Ramos (cell line): ENCODE measurements around the gene ANO4.

Experiments
- in situ Hi-C: fragments of 300-500 bp; cut with MboI; formaldehyde crosslinking; loops from one replicate; pipeline ENCODE4 v1.14.3; 2022; ENCODE audit warnings: low sequenced_read_pairs; ENCODE audit not compliant: unreplicated experiment

Gene ANO4

GRCh38 chr12:100800723-100801122 is 6.1 kb downstream of the ANO4 start:
- in situ Hi-C loops = no loop called here

DNA sequence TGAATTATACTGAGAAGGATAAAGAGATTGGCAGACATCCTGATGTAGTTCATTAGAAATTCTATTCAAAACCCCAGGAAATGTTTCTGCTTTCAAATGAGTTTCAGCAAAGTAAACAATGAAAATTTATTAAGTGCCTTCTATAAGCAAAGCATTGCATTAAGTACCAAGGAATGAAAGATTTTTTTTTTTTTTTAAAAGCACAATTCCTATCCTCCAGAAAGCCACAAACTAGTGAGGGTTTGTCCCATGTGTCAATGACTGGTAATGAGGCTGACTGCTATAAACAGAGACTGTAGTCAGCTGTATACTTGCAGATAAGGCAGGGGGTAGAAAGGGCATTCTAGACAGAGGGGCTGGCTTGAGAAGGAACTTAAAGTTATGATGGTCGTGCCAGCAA is 6.7 kb downstream of the ANO4 start:
- in situ Hi-C loops = no loop called here

- in situ Hi-C loops = no loop called here
These were observed 14.2 kb downstream of the ANO4 start for GRCh38 chr12:100808777-100809176.

GRCh38 chr12:100820314-100820713 is 25.7 kb downstream of the ANO4 start:
- in situ Hi-C loops = no loop called here

DNA sequence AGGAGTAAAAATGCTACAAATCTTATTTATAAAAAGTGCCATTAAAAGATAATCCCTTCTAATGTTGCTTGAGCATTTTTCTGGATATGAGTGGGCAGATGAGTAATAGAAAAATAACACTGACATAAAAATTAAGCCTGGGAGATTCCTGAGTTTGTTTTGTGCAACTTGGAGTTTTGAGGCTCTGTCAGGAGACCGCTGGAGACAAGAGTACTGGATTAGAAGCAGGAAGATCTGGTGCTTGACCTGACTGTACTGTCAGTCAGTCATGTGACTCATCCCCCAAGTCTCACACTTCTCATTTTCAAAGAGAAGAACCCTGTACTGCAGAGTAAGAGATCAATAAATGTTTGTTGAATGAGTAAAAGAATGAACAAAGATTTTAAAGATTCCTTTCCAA is 29.4 kb downstream of the ANO4 start:
- in situ Hi-C loops = no loop called here

GRCh38 chr12:100824476-100824875 is 29.9 kb downstream of the ANO4 start:
- in situ Hi-C loops = no loop called here

DNA sequence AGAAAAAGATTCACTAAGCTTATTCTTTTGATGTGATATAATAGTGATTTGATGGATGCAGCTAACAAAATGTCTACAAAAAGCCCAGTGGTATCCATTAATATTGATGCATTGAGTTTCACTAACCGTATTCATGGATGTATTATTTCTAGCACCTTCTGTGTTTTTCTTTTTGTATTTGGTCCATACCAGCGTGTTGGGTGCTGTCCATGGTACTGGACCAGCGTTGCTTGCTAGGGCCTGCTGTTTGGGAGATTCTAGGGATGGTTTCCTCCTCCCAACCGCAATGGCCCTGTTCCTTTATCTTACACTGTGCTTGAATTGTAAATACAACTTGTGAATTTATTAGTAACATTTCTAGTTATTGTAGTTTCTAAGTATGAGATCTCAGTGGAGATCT is 31.7 kb downstream of the ANO4 start:
- in situ Hi-C loops = no loop called here

GRCh38 chr12:100827901-100828520 is 33.4 kb downstream of the ANO4 start:
- in situ Hi-C loops = no loop called here

DNA sequence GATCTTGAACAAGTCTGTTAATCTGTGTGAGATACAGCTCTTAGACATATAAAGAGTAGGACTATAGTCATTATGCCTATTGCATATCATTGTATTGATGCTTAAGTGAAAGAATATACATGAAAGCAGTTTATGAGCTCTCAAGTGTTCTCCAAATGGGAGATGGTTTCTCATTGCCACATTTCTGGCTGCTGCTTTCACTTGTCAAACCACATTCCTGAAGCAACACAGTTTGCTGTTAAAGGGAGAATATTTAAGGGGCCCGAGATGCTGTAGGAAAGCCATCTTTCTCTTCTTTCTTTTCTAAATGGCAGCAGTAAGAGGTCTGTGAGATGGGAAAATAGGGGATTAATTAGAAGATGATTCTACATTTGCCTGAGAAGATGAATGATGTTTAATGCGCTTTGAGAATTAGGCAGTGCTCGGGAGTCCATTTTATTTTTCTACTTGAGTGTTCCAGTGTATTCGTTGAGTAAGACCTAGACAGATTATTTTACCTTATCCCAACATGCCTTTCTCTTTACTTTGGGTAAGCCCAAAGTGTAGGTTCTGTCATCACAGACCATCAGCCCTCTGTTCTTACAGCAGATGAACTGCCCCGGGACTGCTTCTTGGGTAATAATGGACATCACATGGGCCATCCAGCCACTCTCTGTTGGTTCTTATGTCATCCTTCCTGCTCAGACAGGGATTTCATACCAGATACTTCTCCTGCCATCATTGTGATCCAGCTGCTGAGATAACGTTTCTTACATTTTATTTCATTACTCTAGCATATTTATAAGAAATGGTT is 35.6 kb downstream of the ANO4 start:
- in situ Hi-C loops = no loop called here

GRCh38 chr12:100833282-100833681 is 38.7 kb downstream of the ANO4 start:
- in situ Hi-C loops = no loop called here

GRCh38 chr12:100840748-100841147 is 46.2 kb downstream of the ANO4 start:
- in situ Hi-C loops = no loop called here

GRCh38 chr12:100842156-100842555 is 47.6 kb downstream of the ANO4 start:
- in situ Hi-C loops = no loop called here

DNA sequence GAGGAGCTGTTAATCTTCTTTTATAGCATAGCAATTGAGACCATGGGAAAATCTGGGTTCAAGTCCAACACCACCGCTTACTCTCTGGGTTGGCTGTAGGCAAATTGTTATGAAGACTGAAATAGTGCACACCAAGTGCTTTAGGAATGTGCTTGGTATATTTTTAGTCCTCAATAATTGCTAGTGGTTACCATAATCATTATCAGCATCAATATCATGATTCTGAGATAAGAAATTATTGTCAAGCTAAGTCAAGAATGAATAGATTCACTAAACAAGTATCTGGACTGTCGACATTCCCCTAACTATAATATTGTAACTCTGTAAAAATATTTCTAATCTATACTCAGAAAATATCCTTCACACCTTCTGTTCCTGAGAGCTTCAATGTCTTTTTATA is 48.5 kb downstream of the ANO4 start:
- in situ Hi-C loops = no loop called here

- in situ Hi-C loops = no loop called here
These were observed 50.5 kb downstream of the ANO4 start for GRCh38 chr12:100845095-100845494.

DNA sequence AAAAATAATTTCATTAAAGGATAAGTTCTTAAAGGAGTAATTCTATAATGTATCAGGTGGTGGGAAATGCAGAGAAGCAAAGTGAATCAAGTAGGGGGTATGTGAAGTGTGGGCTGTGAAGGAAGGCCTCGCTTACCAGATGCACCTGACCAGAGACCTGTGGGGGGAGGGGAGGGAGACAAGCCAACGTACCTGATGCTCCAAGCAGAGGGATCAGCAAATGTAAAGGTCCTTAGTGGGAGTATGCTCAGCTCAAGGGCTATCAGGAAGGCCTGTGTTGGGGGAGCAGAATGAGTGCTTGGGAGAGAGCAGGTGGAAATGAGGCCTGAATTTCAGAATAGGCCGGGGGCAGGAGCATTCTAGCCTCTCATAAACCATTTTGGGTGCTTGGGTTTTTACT is 57.1 kb downstream of the ANO4 start:
- in situ Hi-C loops = no loop called here

- in situ Hi-C loops = no loop called here
These were observed 62.8 kb downstream of the ANO4 start for GRCh38 chr12:100857418-100857817.

- in situ Hi-C loops = no loop called here
These were observed 63.4 kb downstream of the ANO4 start for GRCh38 chr12:100857971-100858370.

GRCh38 chr12:100858656-100859055 is 64.1 kb downstream of the ANO4 start:
- in situ Hi-C loops = no loop called here

DNA sequence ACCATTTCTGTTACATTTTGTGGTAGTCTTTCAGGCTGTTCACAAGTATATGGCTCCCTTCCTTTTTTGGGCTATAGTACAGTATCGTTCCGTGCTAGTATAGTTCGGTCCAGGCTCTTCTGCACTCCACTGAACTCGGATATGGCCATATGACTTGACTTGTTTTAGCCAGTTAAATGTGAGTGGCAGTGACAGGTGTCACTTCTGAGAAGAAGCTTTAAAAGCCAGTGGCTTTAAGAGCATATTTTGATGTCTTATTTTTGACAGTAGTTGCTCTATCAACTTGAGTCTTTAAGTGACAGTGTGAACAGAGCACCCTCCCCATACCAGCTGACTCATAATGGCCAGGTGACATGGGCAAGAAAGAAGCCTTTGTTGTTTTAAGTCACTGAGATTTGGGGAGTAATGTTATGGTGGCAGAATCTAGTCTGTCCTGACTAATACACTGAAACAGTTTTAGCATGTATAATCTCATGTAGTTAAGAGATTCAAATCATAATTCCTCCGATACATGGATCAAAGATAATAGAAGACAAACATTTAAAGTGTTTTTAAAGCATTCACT is 64.6 kb downstream of the ANO4 start:
- in situ Hi-C loops = no loop called here

DNA sequence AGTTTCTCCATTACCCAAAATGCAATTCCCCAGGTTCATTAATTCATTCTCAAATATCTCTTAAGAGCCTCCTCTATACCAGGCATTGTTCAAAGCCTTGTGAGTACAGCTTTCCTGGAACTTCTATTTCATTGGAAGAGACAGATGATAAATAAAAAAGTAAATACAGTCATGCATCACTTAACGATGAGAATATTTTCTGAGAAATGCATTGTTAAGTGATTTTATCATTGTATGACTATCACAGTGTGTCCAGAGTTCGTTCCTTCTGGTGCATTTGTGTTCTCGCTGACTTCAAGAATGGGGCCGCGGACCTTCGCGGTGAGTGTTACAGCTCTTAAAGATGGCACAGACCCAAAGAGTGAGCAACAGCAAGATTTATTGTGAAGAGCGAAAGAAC is 66.0 kb downstream of the ANO4 start:
- in situ Hi-C loops = no loop called here

- in situ Hi-C loops = no loop called here
These were observed 68.1 kb downstream of the ANO4 start for GRCh38 chr12:100862676-100863075.

DNA sequence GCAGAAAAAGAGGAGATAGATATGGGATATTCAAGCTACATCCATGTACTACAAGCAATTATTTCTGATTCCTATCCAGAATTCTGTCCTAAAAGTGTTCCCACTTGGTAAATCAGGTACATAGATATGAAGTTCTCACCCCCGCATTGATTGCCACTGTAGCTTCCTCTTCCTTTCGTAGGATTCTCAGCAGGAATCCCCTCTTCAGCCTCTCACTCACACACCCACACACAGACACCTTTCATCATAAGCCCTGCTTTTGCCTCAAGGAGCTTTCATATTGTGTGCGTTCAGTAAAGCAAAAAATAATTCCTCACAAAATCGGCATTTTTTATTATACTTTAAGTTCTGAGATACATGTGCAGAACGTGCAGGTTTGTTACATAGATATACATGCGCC is 69.8 kb downstream of the ANO4 start:
- in situ Hi-C loops = no loop called here
